Gastroesophageal sphincter (tissue), 3 donors: ENCODE data around the gene SYNRG.

Experiments
- CTCF ChIP-seq, 4 experiments: fragments of 200-600 bp in 2 of 4; fragments of 450-650 bp in 2 of 4; sonication (generic) in 1 of 4; IDR thresholded peaks; one replicate each; pipeline ENCODE4 v1.5.1; 2017 to 2019; ENCODE audit warnings: antibody characterized with exemption in 4 of 4, mild to moderate bottlenecking in 2 of 4, moderate library complexity in 2 of 4
- POLR2AphosphoS5 ChIP-seq: sonication (generic); formaldehyde crosslinking; IDR thresholded peaks from one replicate; pipeline ENCODE4 v1.6.1; 2017; ENCODE audit warnings: antibody characterized with exemption

GRCh38 chr17:37614823-37615222 lies 5.6 kb upstream of the SYNRG start:
- TF ChIP-seq CTCF (IDR thresholded peaks at IDR 0.05): no peak
- no peak for TF ChIP-seq POLR2AphosphoS5
